Activated CD4-positive, alpha-beta T cell treated with anti-CD3 and anti-CD28 coated beads for 1 hour (primary cell): ENCODE measurements around the gene IFT43.

Experiments
- DNase-seq: peaks from one replicate; pipeline ENCODE4 v3.0.0-alpha.2; 2020

Gene IFT43

GRCh38 chr14:76115010-76115422, 129.5 kb downstream of the IFT43 start:
- DNase-seq, result no peak

- DNase-seq, result no peak
Measured at GRCh38 chr14:76117789-76118484, 132.4 kb downstream of the IFT43 start.

GRCh38 chr14:76118594-76118993, 133.0 kb downstream of the IFT43 start:
- no peak for DNase-seq

- no peak for DNase-seq
Measured at GRCh38 chr14:76121089-76121748, 135.7 kb downstream of the IFT43 start.

GRCh38 chr14:76123426-76124225, 138.1 kb downstream of the IFT43 start:
- DNase-seq, result no peak

DNA sequence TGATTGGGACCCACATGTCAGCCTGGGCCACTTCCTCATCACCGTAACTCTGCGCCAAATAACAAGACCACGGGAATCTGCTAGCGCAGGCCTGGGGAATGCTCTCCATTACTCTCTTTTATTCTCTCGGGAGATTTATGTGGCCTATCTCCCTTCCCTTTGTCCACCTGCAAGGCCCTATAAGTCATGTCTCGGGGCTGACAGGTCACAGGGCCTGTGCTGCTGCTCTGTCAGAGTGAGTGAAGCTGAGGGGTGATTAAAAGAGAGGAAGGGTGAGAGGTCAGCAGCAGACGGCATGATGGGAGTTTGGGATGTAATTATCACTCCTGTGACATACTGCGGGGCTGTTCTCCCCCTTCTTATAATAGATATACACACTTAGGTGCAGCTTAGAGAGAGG, 139.9 kb downstream of the IFT43 start:
- DNase-seq, result no peak

DNA sequence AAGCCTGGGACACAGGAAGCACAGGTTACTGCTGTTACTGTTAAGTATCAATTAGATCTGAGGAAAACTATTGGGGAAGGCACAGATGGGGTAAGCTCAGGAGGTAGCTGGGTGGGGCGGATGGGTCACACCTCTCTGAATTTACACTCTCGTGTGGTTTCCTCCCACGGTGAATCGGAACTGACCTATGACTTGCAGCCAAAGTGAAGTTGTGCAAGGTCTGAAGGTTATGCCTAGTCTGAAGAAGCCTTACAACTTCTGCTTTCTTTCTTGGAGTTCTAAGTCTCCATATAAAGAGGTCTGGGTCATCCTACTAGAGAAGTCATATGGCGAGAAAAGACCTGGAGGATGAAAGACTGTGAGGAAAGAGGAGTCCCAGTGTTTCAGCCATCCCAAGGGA, 140.5 kb downstream of the IFT43 start:
- no peak for DNase-seq

GRCh38 chr14:76129851-76130576, 144.5 kb downstream of the IFT43 start:
- no peak for DNase-seq

DNA sequence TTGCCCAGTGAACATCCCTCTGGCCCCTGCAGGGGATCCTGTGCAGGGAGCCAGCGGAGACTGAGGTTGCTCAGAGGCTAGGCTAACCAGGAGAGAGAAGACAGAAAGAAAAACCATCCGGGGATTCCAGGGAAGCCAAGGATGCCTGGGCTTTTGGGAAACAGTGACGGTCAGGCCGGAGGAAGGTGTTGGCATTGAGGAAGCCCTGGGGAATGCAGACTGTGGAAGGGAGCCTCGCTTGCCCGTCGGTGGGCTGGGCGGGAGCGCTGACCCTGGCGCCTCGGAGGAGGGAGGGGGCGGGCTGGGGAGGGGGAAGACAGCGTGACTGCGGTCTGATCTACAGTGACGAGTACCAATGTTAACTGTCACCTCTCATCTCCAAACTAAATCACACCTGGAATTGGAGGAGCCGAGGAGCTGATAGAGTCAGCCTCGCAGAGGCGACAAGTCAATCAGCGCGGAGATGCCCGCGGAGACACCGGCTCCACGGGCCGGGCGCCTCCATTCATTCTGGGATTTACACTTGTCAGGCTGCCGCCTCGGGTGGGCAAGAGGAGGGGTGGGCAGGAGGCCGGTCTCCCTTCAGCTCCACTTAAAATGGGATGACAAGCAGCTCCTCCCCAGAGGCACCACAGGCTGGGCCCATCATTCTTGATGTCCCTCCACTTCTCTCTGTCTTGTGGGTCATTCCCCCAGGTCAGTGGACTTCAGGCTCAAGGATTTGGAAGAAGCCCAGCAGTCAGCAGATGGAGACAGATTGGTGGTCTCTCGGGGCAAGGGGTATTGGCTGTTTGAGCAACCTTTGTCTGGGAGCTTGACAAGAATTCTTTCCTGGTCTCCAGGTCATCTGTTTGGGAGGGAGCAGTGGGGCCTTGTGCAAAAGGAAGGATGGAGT, 145.8 kb downstream of the IFT43 start:
- DNase-seq, result no peak

- no peak for DNase-seq
Measured at GRCh38 chr14:76133103-76133502, 147.5 kb downstream of the IFT43 start.
